Embryonic facial prominence (tissue), 1 donor: ENCODE results near the gene MRPL20.

ENCODE experiments used
- DNase-seq: peaks from one replicate; pipeline ENCODE4 v3.0.0-alpha.2; 2016; ENCODE audit errors: extremely low spot score

The MRPL20 gene

GRCh38 chr1:1361233-1361981 is 45.7 kb downstream of the MRPL20 start:
- no peak for DNase-seq

- DNase-seq: no peak
Measured at GRCh38 chr1:1360506-1361169, 46.5 kb downstream of the MRPL20 start.

DNA sequence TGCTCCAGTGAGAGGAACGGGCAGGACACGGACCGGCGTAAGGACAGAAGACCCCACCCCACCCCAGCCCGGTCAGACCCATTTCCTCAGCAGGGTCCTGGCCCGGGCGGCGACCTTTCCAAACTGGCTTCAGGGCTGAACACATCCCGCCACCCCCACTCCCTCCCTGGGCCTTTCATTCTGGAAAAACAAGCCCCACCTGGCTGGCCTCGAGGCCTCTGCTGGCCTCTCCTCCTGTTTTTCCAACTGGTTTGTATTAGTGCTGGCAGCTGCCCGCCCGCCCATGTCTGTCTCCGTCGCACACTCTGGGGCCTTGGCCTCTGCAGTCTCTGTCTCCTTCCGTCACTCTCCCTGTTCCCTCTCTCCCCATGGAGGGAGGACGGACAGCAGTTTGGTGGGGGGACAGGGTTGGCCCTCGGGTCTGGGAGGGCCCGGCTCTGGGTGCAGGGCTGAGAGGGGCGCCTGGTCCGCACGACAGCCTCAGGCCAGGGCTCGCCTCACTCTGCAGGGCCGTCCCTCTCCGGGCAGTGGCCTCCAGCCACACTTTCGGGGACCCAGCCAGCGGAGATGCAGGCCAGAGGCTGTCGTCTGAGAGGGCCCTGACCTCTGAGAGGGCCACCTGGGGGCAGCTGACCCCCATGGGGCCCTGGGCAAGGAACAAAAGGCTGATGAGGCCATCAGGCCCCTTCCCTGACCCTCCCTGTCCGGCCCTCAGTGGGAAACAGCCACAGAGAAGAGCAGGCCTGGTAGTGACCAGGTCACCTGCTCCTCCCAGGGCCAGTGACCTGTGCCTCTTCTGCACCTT is 47.2 kb downstream of the MRPL20 start:
- DNase-seq: peak; percentile 49

DNA sequence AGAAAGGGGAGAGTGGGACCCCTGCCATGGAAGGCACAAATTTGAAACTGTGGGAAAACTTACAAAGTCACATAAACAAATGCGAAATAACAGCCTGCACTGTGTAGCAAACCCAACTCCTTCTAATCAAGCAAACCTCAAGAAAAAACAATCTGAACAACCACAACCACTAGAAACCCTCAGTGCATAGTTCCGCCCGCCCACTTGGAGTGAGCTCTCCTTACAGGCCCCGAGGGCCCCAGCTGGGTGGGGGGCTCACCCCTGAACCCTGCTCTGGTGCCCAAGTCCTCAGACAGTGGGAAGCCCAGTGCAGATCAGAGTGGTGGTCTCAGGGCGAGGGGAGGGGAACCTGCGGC is 47.8 kb downstream of the MRPL20 start:
- peak; percentile 77 for DNase-seq

GRCh38 chr1:1358433-1359271 is 48.4 kb downstream of the MRPL20 start, which contains the start of gene MXRA8:
TSS of gene MXRA8 (minus strand) at chr1:1358555. CDS start at chr1:1358504, 51 bp downstream.
- peak; percentile 57 for DNase-seq

GRCh38 chr1:1357871-1358432 is 49.1 kb downstream of the MRPL20 start:
- DNase-seq: no peak

DNA sequence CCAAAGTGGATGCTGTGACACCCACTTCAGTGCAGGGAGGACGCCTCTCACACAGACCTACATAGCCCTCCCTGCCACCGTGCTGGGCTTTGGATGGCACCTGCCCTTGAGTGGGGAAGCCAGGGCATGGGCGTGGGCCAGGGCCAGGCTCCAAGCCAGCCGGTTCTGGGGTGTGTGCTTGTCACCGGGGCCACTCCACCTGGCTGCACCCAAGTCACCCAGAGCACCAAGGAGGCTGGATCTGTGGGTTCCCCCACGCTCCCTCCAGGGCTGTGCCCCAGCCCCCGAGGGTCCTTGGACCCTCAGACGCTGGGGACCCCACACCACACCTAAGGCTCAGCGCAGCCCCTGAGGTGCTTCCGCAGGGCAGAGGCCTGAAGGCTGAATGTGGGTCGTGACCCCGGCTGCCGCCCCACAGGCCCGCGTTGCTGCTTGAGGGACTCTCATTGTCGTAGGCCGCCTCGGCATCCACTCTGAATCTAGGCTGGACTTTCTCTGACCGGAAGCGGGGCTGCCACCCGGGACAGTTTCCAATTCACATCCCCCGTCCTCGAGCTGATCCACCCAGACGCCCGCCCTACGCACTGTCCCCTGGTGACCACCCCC is 50.2 kb downstream of the MRPL20 start:
- no peak for DNase-seq

GRCh38 chr1:1356166-1356795 is 50.8 kb downstream of the MRPL20 start:
- no peak for DNase-seq

GRCh38 chr1:1355416-1355815 is 51.7 kb downstream of the MRPL20 start:
- DNase-seq: no peak

- no peak for DNase-seq
Measured at GRCh38 chr1:1354271-1355247, 52.5 kb downstream of the MRPL20 start.

DNA sequence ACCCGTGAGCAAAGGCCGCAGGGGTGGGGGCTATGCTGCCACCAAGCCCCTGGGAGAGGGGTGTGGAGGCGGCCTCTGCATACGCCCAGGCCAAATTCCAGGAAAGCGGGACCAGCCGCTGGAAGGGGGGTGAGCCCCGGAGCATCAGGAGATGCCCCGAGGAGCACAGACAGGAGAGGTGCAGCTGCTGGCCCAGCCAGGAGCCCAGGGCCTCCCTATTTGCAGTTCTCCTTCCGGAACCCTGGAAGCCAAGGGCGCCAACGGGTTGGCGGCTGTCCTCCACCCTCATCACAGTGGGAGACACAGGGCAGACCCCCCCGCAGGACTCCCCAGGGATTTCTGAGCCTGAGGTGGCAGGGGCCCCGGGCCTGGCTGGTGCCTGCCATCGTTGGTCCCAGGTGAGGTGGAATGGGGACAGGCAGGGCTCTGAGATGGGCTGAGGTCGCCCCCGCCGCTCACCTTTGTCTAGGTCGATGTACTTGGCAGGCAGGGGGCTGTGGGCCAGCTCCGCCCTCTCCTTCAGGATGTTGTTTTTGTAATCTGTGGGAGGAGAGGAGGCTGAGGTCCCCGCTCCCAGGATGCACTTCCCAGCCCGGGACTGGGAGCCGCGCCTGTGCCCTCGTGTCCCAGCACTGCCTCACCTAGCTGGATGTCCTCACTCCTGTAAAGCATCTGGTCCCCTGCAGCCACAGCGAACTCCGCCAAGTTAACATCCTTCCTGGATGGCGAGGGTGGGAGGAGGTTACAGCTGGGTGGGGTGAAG is 53.5 kb downstream of the MRPL20 start:
- no peak for DNase-seq

GRCh38 chr1:1352786-1353388 is 54.2 kb downstream of the MRPL20 start:
- no peak for DNase-seq
